Measurements from ENCODE around the gene IGSF8. TPM values are rescaled to one million over a fixed set of nuclear protein-coding genes. Genes with fewer than 3 reads are reported as not detected.
A peak's percentile ranks its signal among the peaks of the same experiment; 100 is the strongest.

Gene IGSF8
- 10 to 100 TPM; 15.0 to 42.9 (median 24.2) TPM for total RNA-seq
- polyA plus RNA-seq, result 10 to 100 TPM in 2 of 3 donors, 1 to 10 TPM in 1; 9.7 to 24.9 (median 20.8) TPM
- long read RNA-seq, donor 1, transcript IGSF8-201 (7 exons, 2,343 nt), result major isoform, 8 of 28 reads
- long read RNA-seq, donor 1, partial matches to known transcripts, result 16 of 28 reads
- long read RNA-seq, donor 1, other reads (novel, unspliced or antisense), result 0 of 28 reads
- long read RNA-seq, donor 2, transcript IGSF8-201 (7 exons, 2,343 nt), result major isoform, 5 of 17 reads
- long read RNA-seq, donor 2, partial matches to known transcripts, result 11 of 17 reads
- long read RNA-seq, donor 2, other reads (novel, unspliced or antisense), result 0 of 17 reads
- long read RNA-seq, donor 3, transcript IGSF8-201 (7 exons, 2,343 nt), result major isoform, 5 of 8 reads
- long read RNA-seq, donor 3, partial matches to known transcripts, result 0 of 8 reads
- long read RNA-seq, donor 3, other reads (novel, unspliced or antisense), result 0 of 8 reads
- long read RNA-seq, donor 4, partial matches to known transcripts, result 2 of 5 reads
- long read RNA-seq, donor 4, other reads (novel, unspliced or antisense), result 2 of 5 reads
- long read RNA-seq, donor 5, transcript IGSF8-202 (7 exons, 2,366 nt), result minor isoform, 6 of 100 reads
- long read RNA-seq, donor 5, transcript IGSF8-201 (7 exons, 2,343 nt), result major isoform, 84 of 100 reads
- long read RNA-seq, donor 5, partial matches to known transcripts, result 3 of 100 reads
- long read RNA-seq, donor 5, other reads (novel, unspliced or antisense), result 7 of 100 reads
- long read RNA-seq, donor 6, partial matches to known transcripts, result 1 of 3 reads
- long read RNA-seq, donor 6, other reads (novel, unspliced or antisense), result 0 of 3 reads
- long read RNA-seq, donor 7, partial matches to known transcripts, result 7 of 11 reads
- long read RNA-seq, donor 7, other reads (novel, unspliced or antisense), result 0 of 11 reads
- long read RNA-seq, donor 8, transcript IGSF8-201 (7 exons, 2,343 nt), result major isoform, 14 of 24 reads
- long read RNA-seq, donor 8, partial matches to known transcripts, result 8 of 24 reads
- long read RNA-seq, donor 8, other reads (novel, unspliced or antisense), result 0 of 24 reads
- long read RNA-seq, donor 9, partial matches to known transcripts, result 0 of 4 reads
- long read RNA-seq, donor 9, other reads (novel, unspliced or antisense), result 0 of 4 reads
- long read RNA-seq, donor 10, partial matches to known transcripts, result 0 of 4 reads
- long read RNA-seq, donor 10, other reads (novel, unspliced or antisense), result 0 of 4 reads

GRCh38 chr1:160097911-160098851, at the start of gene IGSF8:
Gene IGSF8, minus strand, starts transcription at chr1:160098619. Its CDS starts 147 bp downstream, at chr1:160098472.
- intact Hi-C loops (cut with DNase I), result loop anchor here in 1 of 2 donors (10.0 kb wide), 1 partner anchor 153 kb away; the partner anchor contains the start of gene IGSF9
- TF ChIP-seq POLR2A (IDR thresholded peaks at IDR 0.05) (peak in 1 of 2 donors; percentile 23), CTCF (IDR thresholded peaks at IDR 0.05) (no peak)
- peak; percentile 89 to 95 (median 94) for DNase-seq
- Histone ChIP-seq H3K4me3 (peak within 1 kb of the TSS; percentile 35 to 85 (median 65)), H3K27ac (peak within 1 kb of the TSS; percentile 55 to 90 (median 86)), H3K9me3 (replicated peaks in 1 of 3) (no peaks in the 10 kb centered on the region), H3K4me1 (replicated peaks in 1 of 2) (peaks cover 10 to 18% of the 10 kb centered on the region in 2 donors), H3K36me3 (replicated peaks in 1 of 2) (peaks cover 0 to 7% of the 10 kb centered on the region in 2 donors), H3K27me3 (no peaks in the 10 kb centered on the region)
- WGBS, 4 donors, result 1 to 18% (median 6%) methylated on average over 4 to 62 of the region's 64 CpGs

- H3K27ac ChIP-seq, result no peak overlapping the region
Measured at GRCh38 chr1:160148121-160148520, 49.7 kb upstream of the IGSF8 start.

GRCh38 chr1:160146107-160146506, 47.7 kb upstream of the IGSF8 start:
- 88 to 95% (median 92%) methylated on average over 14 of the region's 14 CpGs for WGBS, 4 donors
- no peak for DNase-seq

More at GRCh38 chr1:160148121-160148520, 49.7 kb upstream of the IGSF8 start:
- Histone ChIP-seq H3K9me3 (replicated peaks in 1 of 3) (no peaks in the 10 kb centered on the region), H3K4me3 (no peak overlapping the region), H3K27me3 (no peaks in the 10 kb centered on the region), H3K36me3 (replicated peaks in 1 of 2) (no peaks in the 10 kb centered on the region), H3K4me1 (replicated peaks in 1 of 2) (peaks cover 0 to 5% of the 10 kb centered on the region in 2 donors)
- no peak for TF ChIP-seq POLR2A (IDR thresholded peaks at IDR 0.05)
- TF ChIP-seq CTCF (IDR thresholded peaks at IDR 0.05), result no peak
- WGBS, 4 donors, result 87 to 95% (median 92%) methylated on average over 3 of the region's 3 CpGs
- intact Hi-C loops (cut with DNase I), result no loop called here
- DNase-seq, result no peak

More at GRCh38 chr1:160146107-160146506, 47.7 kb upstream of the IGSF8 start:
- Histone ChIP-seq H3K36me3 (replicated peaks in 1 of 2) (no peaks in the 10 kb centered on the region), H3K4me1 (replicated peaks in 1 of 2) (peaks cover 0 to 5% of the 10 kb centered on the region in 2 donors), H3K9me3 (replicated peaks in 1 of 3) (no peaks in the 10 kb centered on the region), H3K27me3 (no peaks in the 10 kb centered on the region), H3K27ac (no peak overlapping the region), H3K4me3 (no peak overlapping the region)
- TF ChIP-seq POLR2A (IDR thresholded peaks at IDR 0.05) (no peak), CTCF (IDR thresholded peaks at IDR 0.05) (no peak)
- intact Hi-C loops (cut with DNase I), result no loop called here
